GM12865 (cell line): ENCODE measurements around the gene MGAM2.

Experiments
- DNase-seq: peaks from one replicate; pipeline ENCODE4 v3.0.0; 2010; ENCODE audit warnings: low read depth
- H3K4me3 ChIP-seq: 2 replicates; pipeline ENCODE4 v1.5.1; 2011; ENCODE audit warnings: mild to moderate bottlenecking, low read depth, low read length, control low read depth
- TF ChIP-seq, protein P1 (sequence below): IDR thresholded peaks from 2 replicates; pipeline ENCODE4 v1.5.1; 2011; ENCODE audit warnings: low read length, control low read depth, low read depth, inconsistent platforms; ENCODE audit not compliant: insufficient read depth; ENCODE audit errors: missing control alignments

MGAM2 gene

GRCh38 chr7:142120524-142120923 lies 9.0 kb downstream of the MGAM2 start:
- DNase-seq, result no peak
- TF ChIP-seq, protein P1, sequence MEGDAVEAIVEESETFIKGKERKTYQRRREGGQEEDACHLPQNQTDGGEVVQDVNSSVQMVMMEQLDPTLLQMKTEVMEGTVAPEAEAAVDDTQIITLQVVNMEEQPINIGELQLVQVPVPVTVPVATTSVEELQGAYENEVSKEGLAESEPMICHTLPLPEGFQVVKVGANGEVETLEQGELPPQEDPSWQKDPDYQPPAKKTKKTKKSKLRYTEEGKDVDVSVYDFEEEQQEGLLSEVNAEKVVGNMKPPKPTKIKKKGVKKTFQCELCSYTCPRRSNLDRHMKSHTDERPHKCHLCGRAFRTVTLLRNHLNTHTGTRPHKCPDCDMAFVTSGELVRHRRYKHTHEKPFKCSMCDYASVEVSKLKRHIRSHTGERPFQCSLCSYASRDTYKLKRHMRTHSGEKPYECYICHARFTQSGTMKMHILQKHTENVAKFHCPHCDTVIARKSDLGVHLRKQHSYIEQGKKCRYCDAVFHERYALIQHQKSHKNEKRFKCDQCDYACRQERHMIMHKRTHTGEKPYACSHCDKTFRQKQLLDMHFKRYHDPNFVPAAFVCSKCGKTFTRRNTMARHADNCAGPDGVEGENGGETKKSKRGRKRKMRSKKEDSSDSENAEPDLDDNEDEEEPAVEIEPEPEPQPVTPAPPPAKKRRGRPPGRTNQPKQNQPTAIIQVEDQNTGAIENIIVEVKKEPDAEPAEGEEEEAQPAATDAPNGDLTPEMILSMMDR, result no peak
- H3K4me3 ChIP-seq, result no peak overlapping the region

- TF ChIP-seq, protein P1, result no peak
- no peak overlapping the region for H3K4me3 ChIP-seq
- DNase-seq, result no peak
Measured at GRCh38 chr7:142123184-142123583, 11.7 kb downstream of the MGAM2 start.

- no peak overlapping the region for H3K4me3 ChIP-seq
- no peak for DNase-seq
- TF ChIP-seq, protein P1, result no peak
Measured at GRCh38 chr7:142125256-142125955, 13.9 kb downstream of the MGAM2 start.

- TF ChIP-seq, protein P1, result no peak
- no peak for DNase-seq
- H3K4me3 ChIP-seq, result no peak overlapping the region
Measured at GRCh38 chr7:142130267-142130666, 18.7 kb downstream of the MGAM2 start.

- TF ChIP-seq, protein P1, result no peak
- no peak for DNase-seq
Measured at GRCh38 chr7:142131439-142132185, 20.1 kb downstream of the MGAM2 start.

DNA sequence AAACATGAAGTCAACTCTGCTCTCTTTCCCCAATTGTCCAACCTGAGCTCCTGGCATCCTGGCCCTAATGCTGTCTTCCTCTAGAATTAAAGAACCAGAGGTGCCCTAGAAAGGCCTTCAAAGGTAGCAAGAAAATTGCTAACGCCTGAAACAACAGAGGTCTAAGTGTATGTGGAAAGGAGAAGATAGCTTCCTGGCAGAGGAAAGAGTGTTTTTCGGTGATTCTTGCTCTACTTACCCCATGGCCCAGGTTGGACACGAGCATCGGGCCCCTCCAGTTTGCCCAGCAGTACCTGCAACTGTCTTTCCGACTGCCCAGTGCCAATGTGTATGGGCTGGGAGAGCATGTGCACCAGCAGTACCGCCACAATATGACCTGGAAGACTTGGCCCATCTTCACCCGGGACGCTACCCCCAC lies 22.2 kb downstream of the MGAM2 start:
- TF ChIP-seq, protein P1, result no peak
- no peak for DNase-seq
- no peak overlapping the region for H3K4me3 ChIP-seq

More at GRCh38 chr7:142131439-142132185, 20.1 kb downstream of the MGAM2 start:
- no peak overlapping the region for H3K4me3 ChIP-seq
